GM12878 (cell line): ENCODE data around the gene ZNF827. TPM values are rescaled to one million over a fixed set of nuclear protein-coding genes. Genes with fewer than 3 reads are reported as not detected.

Experiments used
- CBFB ChIP-seq: IDR thresholded peaks from 2 replicates; pipeline ENCODE4 v1.6.1; 2016; ENCODE audit warnings: antibody characterized with exemption, low read depth
- KAT2A ChIP-seq: conservative IDR thresholded peaks from 2 replicates; pipeline ENCODE4 v1.6.1; 2011; ENCODE audit warnings: low read depth, low read length; ENCODE audit not compliant: control insufficient read depth
- MEF2A ChIP-seq: IDR thresholded peaks from 2 replicates; pipeline ENCODE4 v1.6.1; 2011; ENCODE audit warnings: low read depth, mild to moderate bottlenecking, low read length, moderate library complexity; ENCODE audit not compliant: insufficient read depth
- NR2C2 ChIP-seq: IDR thresholded peaks from 2 replicates; pipeline ENCODE4 v1.6.1; 2011; ENCODE audit warnings: borderline replicate concordance, low read depth; ENCODE audit not compliant: control insufficient read depth, insufficient read length
- RAD51 ChIP-seq: fragments of 450-650 bp; IDR thresholded peaks from 2 replicates; pipeline ENCODE4 v1.6.1; 2016; ENCODE audit warnings: moderate library complexity, mild to moderate bottlenecking, inconsistent platforms
- RELA ChIP-seq: fragments of 450-650 bp; IDR thresholded peaks from 2 replicates; pipeline ENCODE4 v1.8.0; 2014; ENCODE audit warnings: borderline replicate concordance; ENCODE audit not compliant: partially characterized antibody
- SPI1 ChIP-seq: IDR thresholded peaks from 2 replicates; pipeline ENCODE4 v1.6.1; 2011; ENCODE audit warnings: low read depth, mild to moderate bottlenecking, low read length, moderate library complexity, borderline replicate concordance; ENCODE audit not compliant: insufficient read depth
- polyA plus RNA-seq, 11 experiments: library from polyadenylated mRNA; depleted of rRNA in 4 of 11; unstranded in 6 of 11; stranded (reverse) in 5 of 11; fragments of >200 nt; fragmentation: Nextera tagmentation in 4 of 11; fragmentation: Illumina TruSeq in 1 of 11; extraction: Ambion mirVana in 4 of 11; extraction: Trizol in 1 of 11; gene quantifications; 1 replicate in 1 of 11; 2 replicates in 10 of 11; pipeline versions ENCODE4 v1.2.1 to v1.2.3, GENCODE V29; 2011 to 2016; ENCODE audit warnings: inconsistent platforms in 2 of 11, missing spikeins in 2 of 11, low read depth in 1 of 11
- total RNA-seq, 4 experiments: library from RNA; depleted of rRNA in 3 of 4; stranded (reverse); fragments of >200 nt in 3 of 4; fragmentation: Illumina TruSeq in 1 of 4; extraction: Trizol in 1 of 4; gene quantifications; 2 replicates each; pipeline versions ENCODE4 v1.2.1 to v1.2.3, GENCODE V29; 2013 to 2021
- TF ChIP-seq, protein P1 (sequence below): fragments of 150-350 bp; IDR thresholded peaks from 2 replicates; pipeline ENCODE4 v1.6.1; 2014; ENCODE audit warnings: mild to moderate bottlenecking, low read depth, low read length
- TF ChIP-seq, protein P2 (sequence below): IDR thresholded peaks from 2 replicates; pipeline ENCODE4 v1.6.1; 2011; ENCODE audit warnings: low read depth, low read length, improper control_type of control experiment, borderline replicate concordance

ZNF827 gene
- total and polyA plus RNA-seq, 10 of the 15 experiments (the other 5 are each of a cell fraction or from before 2014, with no cell fraction given): 3.8 to 31.5 (median 13.6) TPM

- TF ChIP-seq KAT2A (no peak), RELA (peak; percentile 54), CBFB (no peak; the same call in 1 of the 2 replicates), NR2C2 (no peak), MEF2A (0 out of 2 replicates have a peak, but pooled peaks have one; percentile 20), SPI1 (peak; percentile 85), RAD51 (peak; percentile 53; the same call in 1 of the 2 replicates)
- TF ChIP-seq, protein P1, sequence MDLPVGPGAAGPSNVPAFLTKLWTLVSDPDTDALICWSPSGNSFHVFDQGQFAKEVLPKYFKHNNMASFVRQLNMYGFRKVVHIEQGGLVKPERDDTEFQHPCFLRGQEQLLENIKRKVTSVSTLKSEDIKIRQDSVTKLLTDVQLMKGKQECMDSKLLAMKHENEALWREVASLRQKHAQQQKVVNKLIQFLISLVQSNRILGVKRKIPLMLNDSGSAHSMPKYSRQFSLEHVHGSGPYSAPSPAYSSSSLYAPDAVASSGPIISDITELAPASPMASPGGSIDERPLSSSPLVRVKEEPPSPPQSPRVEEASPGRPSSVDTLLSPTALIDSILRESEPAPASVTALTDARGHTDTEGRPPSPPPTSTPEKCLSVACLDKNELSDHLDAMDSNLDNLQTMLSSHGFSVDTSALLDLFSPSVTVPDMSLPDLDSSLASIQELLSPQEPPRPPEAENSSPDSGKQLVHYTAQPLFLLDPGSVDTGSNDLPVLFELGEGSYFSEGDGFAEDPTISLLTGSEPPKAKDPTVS: no peak
- TF ChIP-seq, protein P2, sequence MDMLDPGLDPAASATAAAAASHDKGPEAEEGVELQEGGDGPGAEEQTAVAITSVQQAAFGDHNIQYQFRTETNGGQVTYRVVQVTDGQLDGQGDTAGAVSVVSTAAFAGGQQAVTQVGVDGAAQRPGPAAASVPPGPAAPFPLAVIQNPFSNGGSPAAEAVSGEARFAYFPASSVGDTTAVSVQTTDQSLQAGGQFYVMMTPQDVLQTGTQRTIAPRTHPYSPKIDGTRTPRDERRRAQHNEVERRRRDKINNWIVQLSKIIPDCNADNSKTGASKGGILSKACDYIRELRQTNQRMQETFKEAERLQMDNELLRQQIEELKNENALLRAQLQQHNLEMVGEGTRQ: no peak
These were observed 218.6 kb downstream of the ZNF827 start (continued) for GRCh38 chr4:145719752-145720624.
